K562 (cell line): Measurements from ENCODE around the gene ME3. TPM values are rescaled to one million over a fixed set of nuclear protein-coding genes. Genes with fewer than 3 reads are reported as not detected.

Source experiments
- ATAC-seq: fragments of 200-7000 bp; cut with Tn5 transposase; 3 replicates; pipeline ENCODE4 v1.9.1; 2020; ENCODE audit warnings: moderate library complexity
- BruUV-seq: library from RNA; stranded (reverse); fragments of 400-500 nt; replicated peaks from 2 replicates; lab custom pipeline; 2021; lab: Mats Ljungman, UMichigan
- CTCF ChIA-PET: fragments of 300-600 bp; formaldehyde crosslinking; extraction: SDS; loops from one replicate; lab custom pipeline; 2021; ENCODE audit warnings: low intra/inter-chr PET ratio; lab: Yijun Ruan, JAX
- POLR2A ChIA-PET: fragments of 300-600, 350-650 bp; sonication (Branson Sonifier 250); formaldehyde crosslinking; extraction: SDS; loops from one replicate; lab custom pipeline; 2021; ENCODE audit warnings: antibody characterized with exemption, inconsistent platforms; lab: Yijun Ruan, JAX
- DNase-seq, 4 experiments: peaks; one replicate each; pipeline versions ENCODE4 v3.0.0 to v3.0.0-alpha.2; 2011 to 2018; ENCODE audit warnings: low spot score in 3 of 4, mixed read lengths in 3 of 4; ENCODE audit errors: extremely low read depth in 1 of 4
- FAIRE-seq: peaks from 2 replicates; lab custom pipeline; 2011; peaks lifted over from hg19 to GRCh38; lab: Jason Lieb, UNC
- H2AFZ ChIP-seq: 2 replicates; pipeline ENCODE4 v1.6.0; 2011; ENCODE audit warnings: low read depth, low read length, control low read depth, inconsistent platforms
- H3K27ac ChIP-seq: fragments of 200-600 bp; 3 replicates; pipeline ENCODE4 v1.8.0; 2011; ENCODE audit warnings: low read depth, mild to moderate bottlenecking, control low read depth, inconsistent platforms, low read length, moderate library complexity, mixed read lengths; ENCODE audit errors: extremely low read depth
- H3K27me3 ChIP-seq, 2 experiments: fragments of 300-600 bp in 1 of 2; 2 replicates in 1 of 2; 3 replicates in 1 of 2; pipeline versions ENCODE4 v1.6.0 to v1.8.0; 2011; ENCODE audit warnings: inconsistent platforms in 2 of 2, low read length in 2 of 2, mild to moderate bottlenecking in 1 of 2, mixed read lengths in 1 of 2, moderate library complexity in 1 of 2; ENCODE audit not compliant: control insufficient read depth in 2 of 2, insufficient read depth in 2 of 2
- H3K36me3 ChIP-seq: fragments of 300-600 bp; 3 replicates; pipeline ENCODE4 v1.8.0; 2011; ENCODE audit warnings: mild to moderate bottlenecking, low read length, inconsistent platforms; ENCODE audit not compliant: control insufficient read depth, insufficient read depth
- H3K4me1 ChIP-seq, 2 experiments: fragments of 200-600 bp in 1 of 2; replicated peaks in 1 of 2; 2 replicates in 1 of 2; 3 replicates in 1 of 2; pipeline versions ENCODE4 v1.5.1 to v1.8.0; 2011; ENCODE audit warnings: inconsistent platforms in 2 of 2, low read length in 2 of 2, mild to moderate bottlenecking in 1 of 2, mixed read lengths in 1 of 2, moderate library complexity in 1 of 2; ENCODE audit not compliant: control insufficient read depth in 2 of 2, insufficient read depth in 2 of 2
- H3K4me2 ChIP-seq: 2 replicates; pipeline ENCODE4 v1.6.1; 2011; ENCODE audit warnings: low read length, control low read depth, inconsistent platforms, mixed read lengths; ENCODE audit not compliant: insufficient read depth
- H3K4me3 ChIP-seq: fragments of 200-600 bp; sonication (generic), shearing (Covaris generic); 2 replicates; pipeline ENCODE4 v1.5.1; 2016; ENCODE audit warnings: control low read depth, inconsistent platforms
- H3K79me2 ChIP-seq: fragments of 200-600 bp; 3 replicates; pipeline ENCODE4 v1.8.0; 2011; ENCODE audit warnings: low read length, inconsistent platforms; ENCODE audit not compliant: control insufficient read depth, insufficient read depth
- H3K9ac ChIP-seq, 2 experiments: 2 replicates each; pipeline versions ENCODE4 v1.6.0 to v1.6.1; 2011; ENCODE audit warnings: low read depth in 2 of 2, low read length in 2 of 2, control low read depth in 1 of 2, inconsistent platforms in 1 of 2, mild to moderate bottlenecking in 1 of 2, mixed read lengths in 1 of 2; ENCODE audit not compliant: insufficient read depth in 1 of 2
- H3K9me1 ChIP-seq: one replicate; pipeline ENCODE4 v1.6.0; 2011; ENCODE audit warnings: inconsistent platforms, mild to moderate bottlenecking, low read length, moderate library complexity; ENCODE audit not compliant: control insufficient read depth, insufficient read depth
- H3K9me3 ChIP-seq: replicated peaks from 2 replicates; pipeline ENCODE4 v1.5.1; 2011; ENCODE audit warnings: low read depth, low read length, inconsistent platforms; ENCODE audit not compliant: control insufficient read depth, insufficient read depth
- H4K20me1 ChIP-seq: replicated peaks from 2 replicates; pipeline ENCODE4 v1.6.1; 2011; ENCODE audit warnings: low read length, inconsistent platforms, mixed read lengths; ENCODE audit not compliant: control insufficient read depth, insufficient read depth
- BDP1 ChIP-seq: IDR thresholded peaks from 3 replicates; pipeline ENCODE4 v1.6.1; 2011; ENCODE audit not compliant: insufficient read length, insufficient read depth
- CAMTA2 ChIP-seq: fragments of 250-450 bp; sonication (Bioruptor Pico); conservative IDR thresholded peaks from 2 replicates; pipeline ENCODE4 v1.5.1; 2022
- EGR1 ChIP-seq: fragments of 450-650 bp; conservative IDR thresholded peaks from 2 replicates; pipeline ENCODE4 v1.6.1; 2017; ENCODE audit warnings: mild to moderate bottlenecking
- NFIC ChIP-seq: fragments of 450-650 bp; IDR thresholded peaks from 2 replicates; pipeline ENCODE4 v1.6.1; 2017; ENCODE audit warnings: mild to moderate bottlenecking, inconsistent platforms
- POLR2AphosphoS5 ChIP-seq: IDR thresholded peaks from 2 replicates; pipeline ENCODE4 v1.6.1; 2011; ENCODE audit warnings: mild to moderate bottlenecking, low read depth, low read length, moderate library complexity; ENCODE audit not compliant: control insufficient read depth, insufficient read depth
- PREB ChIP-seq: sonication (generic); formaldehyde crosslinking; IDR thresholded peaks from 2 replicates; pipeline ENCODE4 v1.8.1; 2023; ENCODE audit warnings: mild to moderate bottlenecking, missing genetic modification reagents
- ZNF449 ChIP-seq: fragments of 250-450 bp; sonication (Bioruptor Pico); IDR thresholded peaks from 2 replicates; pipeline ENCODE4 v1.8.0; 2022; ENCODE audit warnings: moderate library complexity, mild to moderate bottlenecking, inconsistent platforms
- ZNF76 ChIP-seq: fragments of 250-450 bp; sonication (Bioruptor Pico); IDR thresholded peaks from 2 replicates; pipeline ENCODE4 v1.4.0; 2020; ENCODE audit warnings: mild to moderate bottlenecking, moderate library complexity, borderline replicate concordance
- WGBS: fragments of 100-300 bp; shearing (Covaris generic); methylation state at CpG from one replicate; pipeline ENCODE4 v1.1.6; 2016; ENCODE audit warnings: low coverage, mixed read lengths; ENCODE audit not compliant: insufficient coverage; ENCODE audit errors: missing lambda C conversion rate; 5-methylcytosine and 5-hydroxymethylcytosine counted together
- in situ Hi-C: fragments of 300-500 bp; cut with MboI; formaldehyde crosslinking; loops from 4 replicates; pipeline ENCODE4 v1.15.0; 2018; ENCODE audit warnings: inconsistent platforms, mixed read lengths
- intact Hi-C: fragments of 100-400 bp; cut with micrococcal nuclease; formaldehyde crosslinking; loops from 2 replicates; pipeline ENCODE4 v1.14.2; 2022
- polyA plus RNA-seq, 8 experiments: library from polyadenylated mRNA; depleted of rRNA in 4 of 8; stranded (reverse) in 5 of 8; unstranded in 3 of 8; fragments of >200 nt; fragmentation: Nextera tagmentation in 2 of 8; fragmentation: Illumina TruSeq in 1 of 8; extraction: Ambion mirVana in 2 of 8; extraction: Trizol in 1 of 8; gene quantifications; 2 replicates each; pipeline versions ENCODE4 v1.2.1 to v1.2.3, GENCODE V29; 2011 to 2014; ENCODE audit warnings: inconsistent platforms in 1 of 8, missing spikeins in 1 of 8
- total RNA-seq, 7 experiments: library from RNA; depleted of rRNA in 6 of 7; stranded (reverse); fragments of >200 nt in 6 of 7; fragmentation: Illumina TruSeq in 2 of 7; extraction: Trizol in 2 of 7; gene quantifications; 2 replicates each; pipeline versions ENCODE4 v1.2.1 to v1.2.3, GENCODE V29; 2011 to 2021; ENCODE audit warnings: low replicate concordance in 1 of 7

Gene ME3
- total and polyA plus RNA-seq, 9 of the 15 experiments (the other 6 are each of a cell fraction or from before 2014, with no cell fraction given): not detected

- ATAC-seq: no peak
Measured at GRCh38 chr11:86491027-86491426, 181.4 kb downstream of the ME3 start.

GRCh38 chr11:86490582-86490981, 181.8 kb downstream of the ME3 start:
- H4K20me1 ChIP-seq: no peaks in the 10 kb centered on the region
- FAIRE-seq: no peak
- no TSS peak for BruUV-seq
- no peak for DNase-seq
- CTCF ChIA-PET: no interaction called here
- TF ChIP-seq POLR2AphosphoS5 (no peak), NFIC (peak; percentile 84), CAMTA2 (no peak), ZNF449 (CRISPR knock-in tag) (no peak)
- TF ChIP-seq, all 486 proteins: peak for 1
- H3K4me1 ChIP-seq: no peaks in the 10 kb centered on the region
- no peaks in the 10 kb centered on the region for H3K9me1 ChIP-seq
- H3K27me3 ChIP-seq: peaks cover 6 to 14% of the 10 kb centered on the region in 2 experiments; a peak in 3 of 5 replicates
- no peak overlapping the region for H3K27ac ChIP-seq
- H3K36me3 ChIP-seq: no peaks in the 10 kb centered on the region
- intact Hi-C loops (no loop called here), in situ Hi-C loops (no loop called here)
- H3K9me3 ChIP-seq: no peaks in the 10 kb centered on the region
- no peak overlapping the region for H3K9ac ChIP-seq
- no peak for ATAC-seq
- H3K4me2 ChIP-seq: no peak overlapping the region
- H3K4me3 ChIP-seq: no peak overlapping the region
- POLR2A ChIA-PET: interaction anchor here (1.1 to 1.6 kb wide), 2 partner anchors 9 to 18 kb away, joined by 3 read pairs; no protein-coding TSS in a partner anchor
- H3K79me2 ChIP-seq: no peaks in the 10 kb centered on the region
- no peak overlapping the region for H2AFZ ChIP-seq

More at GRCh38 chr11:86491027-86491426, 181.4 kb downstream of the ME3 start:
- Histone ChIP-seq H2AFZ (no peak overlapping the region), H3K9ac (no peak overlapping the region), H4K20me1 (no peaks in the 10 kb centered on the region), H3K4me1 (no peaks in the 10 kb centered on the region), H3K9me1 (no peaks in the 10 kb centered on the region), H3K4me2 (no peak overlapping the region), H3K36me3 (no peaks in the 10 kb centered on the region), H3K27me3 (peaks cover 9 to 14% of the 10 kb centered on the region in 2 experiments; a peak in 3 of 5 replicates), H3K4me3 (no peak overlapping the region), H3K9me3 (no peaks in the 10 kb centered on the region), H3K79me2 (no peaks in the 10 kb centered on the region), H3K27ac (no peak overlapping the region)
- 12% methylated on average over 4 of the region's 4 CpGs for WGBS
- no peak for DNase-seq
- TF ChIP-seq ZNF76: no peak
- TF ChIP-seq BDP1: no peak
- TF ChIP-seq PREB (CRISPR knock-in tag): no peak
- no peak for TF ChIP-seq EGR1
- no peak for FAIRE-seq
- in situ Hi-C loops: no loop called here
- CTCF ChIA-PET: no interaction called here
- intact Hi-C loops: no loop called here
- POLR2A ChIA-PET: interaction anchor here (0.9 to 1.6 kb wide), 2 partner anchors 9 to 15 kb away, joined by 3 to 4 read pairs; no protein-coding TSS in a partner anchor
- no TSS peak for BruUV-seq
